ENCODE measurements around the gene PFKP.

The PFKP gene

DNA sequence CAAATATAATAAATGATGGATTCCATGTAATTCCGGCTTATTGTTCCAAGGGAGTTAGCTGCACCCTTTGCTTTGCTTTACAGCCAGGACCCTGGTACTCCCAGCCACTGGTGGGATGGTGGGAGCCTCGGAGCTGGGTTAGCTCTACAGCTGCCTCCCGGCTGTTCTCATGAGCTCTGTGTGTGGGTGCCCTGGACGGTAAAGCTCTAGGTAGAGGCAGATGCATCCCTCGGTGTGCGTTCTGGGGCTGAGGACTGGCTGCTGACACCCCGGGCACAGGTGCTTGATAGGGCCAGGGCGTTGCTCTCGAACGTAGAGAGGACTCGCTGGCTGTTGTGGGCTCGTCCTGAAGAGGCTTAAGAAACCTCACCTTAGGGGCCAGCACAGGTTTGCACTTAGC lies 50.1 kb downstream of the PFKP start:
- DNase-seq: no peak

DNA sequence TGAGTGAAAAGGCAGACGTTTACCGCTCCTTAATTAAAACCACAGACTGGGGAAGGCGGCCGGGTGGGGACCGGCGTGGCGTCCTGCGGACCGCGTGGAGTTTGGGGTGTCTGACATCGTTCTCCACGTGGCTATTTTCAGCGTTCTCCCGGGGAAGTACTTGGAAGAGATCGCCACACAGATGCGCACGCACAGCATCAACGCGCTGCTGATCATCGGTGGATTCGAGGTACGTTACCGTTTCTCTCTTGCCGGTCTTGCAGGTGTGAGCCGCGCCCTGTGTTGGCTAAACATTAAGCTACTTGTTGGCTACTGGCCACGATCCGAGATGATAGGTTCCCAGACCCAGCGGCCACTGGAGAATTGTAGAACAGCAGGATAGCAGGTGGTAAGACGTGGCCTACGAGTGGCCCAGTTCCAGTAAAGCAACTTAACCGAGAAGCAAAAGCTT lies 51.3 kb downstream of the PFKP start:
- DNase-seq: no peak

DNA sequence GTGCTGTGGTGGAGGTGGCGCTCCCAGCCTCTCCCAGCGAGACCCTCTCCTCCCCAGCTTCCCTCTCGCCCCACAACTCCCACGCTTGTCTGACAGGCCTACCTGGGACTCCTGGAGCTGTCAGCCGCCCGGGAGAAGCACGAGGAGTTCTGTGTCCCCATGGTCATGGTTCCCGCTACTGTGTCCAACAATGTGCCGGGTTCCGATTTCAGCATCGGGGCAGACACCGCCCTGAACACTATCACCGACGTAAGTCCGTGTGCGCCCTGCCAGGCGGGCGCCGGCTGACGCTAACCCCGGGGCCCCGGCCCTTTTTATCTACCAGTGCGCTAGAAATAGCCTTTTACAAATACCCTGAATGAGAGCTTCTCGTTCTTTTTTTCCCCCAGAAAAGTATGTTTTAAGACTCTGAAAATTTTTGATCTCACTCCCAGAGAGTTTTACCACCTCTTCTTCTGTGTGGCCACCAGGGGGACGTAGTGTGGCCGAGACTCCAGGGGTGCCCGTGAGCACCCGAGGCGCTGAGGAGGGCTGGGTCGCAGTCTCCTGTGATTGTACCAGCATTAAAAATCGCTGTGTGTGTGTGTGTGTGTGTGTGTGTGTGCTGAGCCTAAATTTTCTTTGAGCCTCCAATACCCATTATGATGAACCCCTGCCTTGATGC lies 52.6 kb downstream of the PFKP start:
- DNase-seq: no peak

DNA sequence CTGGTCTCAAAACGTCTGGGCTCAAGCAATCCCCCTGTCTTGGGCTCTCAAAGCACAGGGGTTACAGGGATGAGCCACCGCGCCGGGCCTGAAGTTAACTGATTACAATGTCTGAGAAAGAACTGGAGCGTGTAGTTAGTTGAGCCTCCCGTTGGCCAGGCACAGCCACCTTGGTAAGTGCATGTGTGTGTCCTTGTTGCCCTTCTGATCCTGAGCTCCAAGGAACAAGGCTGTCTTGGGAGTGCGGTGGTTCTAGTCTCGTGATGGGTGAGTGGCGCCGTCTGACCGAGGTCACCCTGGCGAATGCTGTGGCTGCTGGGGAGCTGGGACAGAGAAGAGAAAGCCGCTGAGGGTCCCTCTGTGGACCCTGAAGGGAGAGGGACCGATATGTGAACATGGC lies 54.7 kb downstream of the PFKP start:
- no peak for DNase-seq

DNA sequence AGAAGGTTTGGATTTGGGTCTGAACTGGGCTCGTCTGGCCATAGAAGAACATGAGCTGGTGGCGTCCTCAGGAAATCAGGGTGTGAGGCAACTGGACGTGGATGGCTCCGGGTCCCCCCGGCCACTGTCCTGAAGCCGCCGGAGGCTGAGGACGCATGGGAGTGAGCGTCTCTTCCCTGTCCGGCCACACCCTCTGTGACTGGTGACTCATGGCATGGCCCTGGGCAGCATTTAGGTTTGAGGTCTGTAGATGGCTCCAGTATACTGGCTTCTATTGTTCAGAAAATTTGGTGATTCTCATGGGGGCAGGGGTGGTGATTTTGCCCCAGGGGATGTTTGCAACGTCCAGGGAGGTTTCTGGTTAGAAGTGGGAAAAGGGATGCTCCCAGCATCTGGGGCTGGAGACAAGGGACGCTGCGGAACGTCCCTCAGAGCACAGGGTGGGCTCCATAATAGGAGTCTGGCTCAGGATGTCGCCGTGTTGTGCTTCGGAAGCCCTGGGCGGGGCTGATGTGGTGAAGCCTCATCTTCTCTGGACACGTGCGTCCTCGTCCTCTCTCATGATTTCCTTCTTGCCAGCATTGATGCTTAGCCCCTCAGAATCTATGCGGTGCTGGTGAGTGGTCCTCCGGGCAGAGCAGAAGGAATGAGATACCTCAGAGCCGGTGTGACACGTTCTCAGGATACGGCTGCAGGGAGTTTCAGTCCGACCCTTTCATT lies 55.3 kb downstream of the PFKP start:
- DNase-seq: no peak

DNA sequence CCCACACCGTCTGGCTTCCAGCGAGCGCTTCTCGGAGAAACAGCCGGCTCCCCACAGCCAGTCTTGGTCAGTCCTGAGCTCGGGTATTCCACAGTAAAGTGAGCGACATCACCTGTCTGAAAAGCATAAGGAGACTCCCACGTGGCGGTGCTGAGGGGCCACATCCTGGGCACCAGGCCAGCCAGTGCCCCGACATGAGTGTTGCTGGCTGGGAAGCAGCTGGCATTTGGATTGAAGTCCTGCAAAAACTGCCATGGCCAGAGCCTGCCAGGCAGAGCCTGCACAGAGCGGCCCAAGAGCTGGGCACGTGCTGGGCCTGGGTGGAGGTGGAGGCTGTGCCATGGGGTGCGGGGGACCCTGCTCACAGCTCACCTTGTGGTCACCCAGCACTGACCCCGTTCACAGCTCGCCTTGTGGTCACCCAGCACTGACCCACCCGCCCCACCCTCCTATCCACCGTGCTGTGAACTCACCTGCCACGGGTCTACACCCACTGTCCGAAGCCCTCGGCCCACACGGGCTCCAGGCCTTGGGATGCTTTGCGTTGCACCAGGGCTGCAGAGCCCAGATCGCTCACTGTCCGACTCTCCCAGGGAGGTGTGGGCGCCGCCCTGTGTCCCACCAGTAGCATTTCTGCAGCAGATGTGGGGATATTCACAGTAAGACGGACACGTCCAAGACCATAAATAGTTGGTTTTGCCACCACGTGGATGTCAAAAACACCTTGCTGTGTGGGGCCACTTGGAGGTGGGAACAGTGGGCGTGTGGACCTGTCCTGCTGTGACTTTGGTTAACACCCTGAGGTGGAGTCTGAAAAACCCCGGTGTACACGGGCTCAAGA lies 56.4 kb downstream of the PFKP start:
- DNase-seq: no peak

DNA sequence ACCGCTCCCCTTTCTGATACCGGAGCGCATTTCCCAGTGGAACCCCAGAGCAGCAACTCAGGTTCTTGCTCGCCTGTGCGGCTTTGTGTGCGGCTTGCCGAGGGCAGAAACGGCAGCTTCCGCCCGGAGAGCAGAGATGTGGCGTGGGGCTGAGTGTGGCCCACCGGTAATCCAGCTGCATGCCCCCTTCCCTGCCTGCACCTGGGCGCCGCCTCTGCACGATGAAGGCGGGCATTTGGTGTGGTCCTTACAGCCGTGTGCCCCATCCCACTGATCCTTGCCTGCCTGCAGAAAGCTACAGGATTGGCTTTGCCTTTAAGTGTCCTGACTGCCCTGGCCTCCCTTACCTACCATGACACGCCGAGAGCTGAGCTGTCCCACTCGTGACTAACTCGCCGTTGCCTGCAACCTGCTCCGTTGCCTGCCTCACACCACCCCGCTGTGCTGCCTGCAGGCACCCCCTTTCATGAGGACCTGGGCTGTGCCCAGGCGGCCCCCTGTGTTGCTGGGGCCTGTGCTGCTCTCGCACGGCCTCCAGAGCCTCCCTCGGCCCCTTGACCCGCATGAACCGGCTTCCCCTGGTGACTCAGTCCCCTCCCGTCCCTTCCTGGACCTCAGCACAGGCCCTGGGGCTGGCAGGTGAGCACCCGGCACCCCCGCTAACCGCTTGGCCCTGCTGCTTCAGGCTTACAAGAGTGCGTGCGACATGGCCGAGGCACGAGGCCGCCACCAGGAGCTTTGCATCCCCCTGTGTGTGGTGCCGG lies 57.2 kb downstream of the PFKP start:
- no peak for DNase-seq

DNA sequence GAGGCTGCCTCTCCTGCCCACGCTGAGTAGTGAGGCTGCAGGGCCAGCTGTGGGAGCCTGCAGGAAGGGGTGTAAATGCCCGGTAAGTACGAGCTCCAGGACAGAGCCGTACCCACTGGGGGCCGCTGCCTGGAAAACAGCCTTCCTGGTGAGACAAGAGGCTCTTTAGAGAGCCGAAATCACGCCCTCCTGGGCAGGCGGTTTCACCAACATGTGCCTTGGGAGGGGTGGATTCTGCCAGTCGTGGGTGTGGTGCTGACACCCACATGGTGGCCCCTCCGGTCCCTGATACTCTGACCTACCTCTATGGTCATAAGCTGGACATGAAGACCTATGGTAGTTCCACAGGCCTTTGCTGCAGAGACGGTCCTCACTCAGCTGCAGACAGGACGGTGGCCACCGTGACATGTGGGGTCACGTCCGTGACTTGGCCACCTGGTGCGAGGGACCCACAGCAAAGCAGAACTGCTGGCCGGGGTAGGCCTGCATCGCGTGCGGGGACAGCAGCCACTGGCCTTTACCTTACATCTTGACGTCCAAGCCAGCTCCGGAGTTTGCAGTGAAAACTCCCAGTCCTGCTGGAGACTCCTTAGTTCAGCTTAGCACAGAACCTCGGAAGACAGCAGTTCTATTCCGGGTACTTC lies 58.3 kb downstream of the PFKP start:
- DNase-seq: no peak

DNA sequence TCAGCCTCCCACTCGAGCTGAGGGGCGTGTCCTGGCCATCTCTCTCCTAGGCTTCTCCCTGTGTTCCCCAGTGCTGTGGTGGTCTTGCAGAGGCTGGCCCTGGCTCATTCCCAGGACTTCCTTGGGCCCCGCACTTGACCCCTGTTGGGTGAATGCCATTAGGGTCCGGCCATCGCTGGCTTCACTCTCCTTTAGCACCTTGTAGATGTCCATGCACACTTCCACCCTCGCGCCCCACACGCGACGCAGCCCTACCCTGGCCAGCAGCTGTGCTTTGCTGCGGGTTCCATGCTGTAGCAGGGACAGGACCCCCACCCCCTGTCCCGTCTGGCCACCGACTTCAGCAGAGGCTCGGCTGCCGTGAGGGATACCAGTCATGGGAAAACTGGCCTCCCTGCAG lies 58.9 kb downstream of the PFKP start:
- no peak for DNase-seq

DNA sequence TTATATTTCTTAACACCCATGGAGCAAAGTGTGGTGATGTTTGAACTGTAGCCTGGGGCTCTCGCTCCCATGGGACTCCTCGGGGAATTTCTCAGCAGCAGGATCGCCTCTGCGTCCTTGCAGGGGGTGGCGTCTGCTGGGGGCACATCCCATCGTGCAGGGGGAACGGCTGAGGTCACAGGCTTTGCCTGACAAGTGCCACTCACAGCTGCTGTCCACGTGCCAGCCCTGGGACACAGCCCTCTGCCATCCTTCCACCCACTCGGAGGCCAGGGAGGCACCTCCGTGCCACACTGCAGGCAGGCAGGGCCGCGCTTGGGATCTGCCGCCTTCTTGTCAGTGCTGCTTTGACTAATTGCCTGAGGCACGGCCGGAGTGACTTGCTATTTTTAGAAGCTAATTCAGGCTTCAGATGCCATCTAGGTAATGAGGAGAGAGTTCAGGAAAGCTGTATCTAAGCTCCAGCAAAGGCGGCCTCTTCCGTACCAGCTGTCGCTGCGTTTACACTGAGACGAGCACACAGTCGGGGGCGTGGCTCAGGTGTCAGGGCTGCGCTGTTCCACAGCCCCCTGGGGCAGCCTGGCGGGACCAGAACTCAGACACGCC lies 59.5 kb downstream of the PFKP start:
- no peak for DNase-seq

DNA sequence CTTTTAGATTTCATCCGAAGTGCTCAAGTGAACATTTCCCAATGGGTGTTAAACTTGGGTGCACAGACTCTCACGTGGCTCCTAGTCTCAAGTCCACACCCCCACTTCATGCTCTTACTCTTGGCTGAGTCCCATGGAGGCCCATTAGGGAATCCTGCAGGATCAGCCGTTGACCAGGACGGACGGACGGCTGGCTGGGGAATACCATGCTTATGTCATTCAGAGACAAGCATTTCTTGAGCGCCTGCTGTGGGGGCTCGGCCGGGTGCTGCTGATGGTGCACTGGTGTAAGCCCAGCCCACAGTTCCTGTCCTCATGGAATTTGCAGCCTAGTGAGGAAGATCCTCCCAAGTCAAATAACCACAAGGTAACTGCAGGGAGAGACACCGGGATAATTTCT lies 60.6 kb downstream of the PFKP start:
- DNase-seq: no peak

DNA sequence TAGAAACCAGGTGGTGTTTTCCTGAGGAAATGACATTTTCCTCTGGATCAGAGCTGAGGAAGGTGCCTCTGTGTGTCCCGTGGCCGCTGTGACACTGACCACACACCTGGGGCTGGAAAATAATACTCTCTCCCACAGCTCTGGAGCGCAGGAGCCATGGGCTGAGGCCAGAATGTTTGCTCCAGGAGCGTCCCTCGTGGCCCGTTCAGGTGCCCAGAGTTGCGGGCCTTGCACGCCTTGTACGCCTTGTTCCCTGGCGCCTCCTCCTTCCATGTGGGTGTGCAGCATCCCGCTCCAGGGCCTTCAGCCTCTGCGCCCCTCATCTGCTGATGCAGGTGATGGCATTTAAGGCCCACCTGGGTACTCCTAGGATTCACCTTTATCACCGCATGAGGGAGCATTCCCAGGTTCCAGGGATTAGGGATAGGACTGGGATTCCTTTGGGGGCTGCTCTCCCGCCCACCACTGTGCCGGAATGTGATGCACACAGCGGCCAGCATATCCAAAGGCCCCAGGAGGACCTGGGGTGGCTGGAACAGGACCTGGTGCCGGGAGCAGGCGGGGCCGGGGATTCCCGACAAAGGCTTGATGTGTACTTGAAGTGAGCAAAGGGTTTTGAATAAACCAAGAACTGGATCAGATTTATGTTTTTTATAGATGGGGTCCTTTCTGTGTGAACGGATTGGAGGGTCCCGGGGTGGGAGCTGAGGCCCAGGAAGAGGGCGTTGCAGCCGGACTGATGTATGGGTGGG lies 61.2 kb downstream of the PFKP start:
- no peak for DNase-seq

DNA sequence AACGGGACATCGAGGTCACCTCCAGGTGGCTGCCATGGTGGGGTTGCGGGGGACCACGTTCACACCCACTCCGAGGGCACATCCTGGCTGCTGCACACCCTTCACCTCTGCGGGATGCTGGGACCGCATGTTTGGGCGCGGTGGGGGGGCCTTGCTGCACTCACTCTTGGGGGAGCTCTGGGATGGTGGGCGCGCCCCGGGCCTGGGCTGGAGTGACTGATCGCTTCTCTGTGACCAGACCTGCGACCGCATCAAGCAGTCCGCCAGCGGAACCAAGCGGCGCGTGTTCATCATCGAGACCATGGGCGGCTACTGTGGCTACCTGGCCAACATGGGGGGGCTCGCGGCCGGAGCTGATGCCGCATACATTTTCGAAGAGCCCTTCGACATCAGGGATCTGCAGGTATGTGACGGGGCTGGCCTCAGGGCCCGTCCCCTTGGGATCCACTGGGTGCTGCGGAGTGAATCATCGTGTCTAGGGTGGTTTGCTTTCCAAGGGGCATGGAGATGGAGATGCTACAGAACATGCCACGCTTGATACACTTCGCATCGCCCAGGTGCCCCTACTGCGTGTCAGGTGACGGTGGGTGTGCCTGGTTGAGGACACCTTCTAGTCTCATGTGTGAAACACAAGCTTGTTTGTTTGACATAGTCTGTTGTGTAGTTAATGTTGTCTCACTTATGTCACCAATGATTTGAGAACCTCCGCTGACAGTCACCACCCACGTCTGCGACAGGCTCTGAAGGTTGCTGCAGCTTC lies 62.4 kb downstream of the PFKP start:
- DNase-seq: no peak

DNA sequence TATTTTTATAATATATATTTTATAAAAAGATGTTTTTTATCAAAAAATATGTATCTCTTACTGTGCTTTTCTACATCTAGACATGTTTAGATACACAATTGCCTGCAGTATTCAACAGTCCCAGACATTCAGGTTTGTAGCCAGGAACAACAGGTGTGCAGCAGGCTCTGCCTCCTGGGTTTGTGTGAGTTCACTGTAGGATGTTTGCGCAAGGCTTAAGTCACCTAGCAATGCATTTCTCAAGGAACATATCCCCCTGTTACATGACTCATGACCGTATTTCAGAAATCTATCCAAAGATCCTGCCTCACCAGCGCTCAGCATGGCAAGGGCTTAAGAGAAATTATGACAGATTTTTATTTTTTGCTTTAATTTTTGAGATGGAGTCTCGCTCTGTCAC lies 63.8 kb downstream of the PFKP start:
- DNase-seq: no peak

DNA sequence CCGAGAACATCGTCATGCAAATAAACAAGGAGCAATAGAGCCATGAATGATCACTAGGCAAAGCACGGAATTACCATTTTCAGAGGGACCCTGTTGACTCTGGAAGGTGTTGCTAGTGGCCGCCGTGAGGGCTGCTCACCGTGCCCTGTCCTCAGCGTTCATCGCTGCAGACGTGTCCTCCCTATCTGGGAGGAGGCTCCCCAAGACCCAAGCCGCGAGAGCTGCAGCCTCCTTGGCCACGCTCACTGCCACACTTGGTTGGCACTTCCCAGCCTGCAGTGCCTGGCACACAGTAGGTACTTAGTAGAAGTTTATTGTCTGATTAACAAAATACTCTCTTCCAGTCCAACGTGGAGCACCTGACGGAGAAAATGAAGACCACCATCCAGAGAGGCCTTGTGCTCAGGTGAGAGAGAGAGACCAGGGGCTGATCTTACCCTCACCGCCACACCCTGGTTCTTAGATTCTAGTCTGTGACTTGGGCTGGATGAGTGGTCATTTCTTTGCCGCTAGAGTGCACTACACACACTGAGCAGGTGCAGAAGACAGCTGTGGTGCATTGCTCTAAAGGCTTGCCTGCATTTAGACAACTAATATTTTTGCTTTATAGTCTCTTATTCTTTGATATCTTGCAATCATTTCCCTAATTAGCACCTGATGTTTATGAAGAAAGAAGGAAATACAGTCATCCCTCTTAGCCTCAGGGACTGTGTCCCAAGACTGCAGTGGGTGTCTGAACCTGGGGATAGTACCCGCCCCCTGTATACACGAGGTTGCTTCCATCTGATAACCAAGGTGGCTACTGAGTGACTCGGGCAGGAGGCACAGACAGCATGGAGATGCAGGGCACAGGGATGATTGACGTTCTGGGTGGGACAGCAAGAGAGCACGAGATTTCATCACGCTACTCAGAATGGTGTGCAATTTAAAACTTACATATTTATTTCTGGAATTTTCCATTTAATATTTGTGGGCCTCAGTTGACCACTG lies 65.0 kb downstream of the PFKP start:
- DNase-seq: no peak

DNA sequence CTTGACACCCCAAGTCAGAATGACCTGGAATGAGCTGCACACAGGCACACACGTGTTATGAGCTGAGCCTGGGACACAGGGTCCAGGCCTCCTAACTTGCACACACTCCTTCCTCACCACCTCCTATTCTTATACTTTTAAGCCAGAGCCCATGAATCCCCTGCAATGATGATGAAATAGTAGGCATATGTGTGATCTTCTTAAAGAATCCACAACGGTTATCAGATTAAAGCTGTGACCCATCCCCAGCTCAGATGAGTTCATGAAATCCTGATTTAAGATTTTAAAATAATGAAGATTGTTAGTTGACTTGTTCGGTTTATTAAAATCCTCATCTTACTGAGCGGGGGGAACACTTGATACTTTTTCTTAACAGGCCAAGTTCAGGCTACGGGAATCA lies 66.6 kb downstream of the PFKP start:
- no peak for DNase-seq

DNA sequence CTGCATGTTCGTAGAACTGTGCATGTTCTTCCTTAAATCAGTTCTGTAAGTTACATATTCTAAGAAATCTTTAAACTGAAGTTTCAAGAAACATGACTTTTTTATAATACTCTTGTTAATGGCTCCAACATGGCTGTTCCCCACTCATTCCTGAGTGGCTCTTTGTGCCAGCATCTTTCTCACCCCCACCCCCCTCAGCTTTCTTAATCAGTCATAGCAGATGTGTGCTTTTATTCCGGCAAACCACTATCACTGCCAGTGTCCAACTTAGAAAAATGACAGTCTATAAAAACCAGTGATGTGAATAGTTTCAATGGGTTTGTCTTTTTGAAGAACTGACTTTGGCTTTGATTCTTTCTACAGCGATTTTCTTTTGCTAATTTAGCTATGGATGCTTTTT lies 67.7 kb downstream of the PFKP start:
- DNase-seq: no peak

DNA sequence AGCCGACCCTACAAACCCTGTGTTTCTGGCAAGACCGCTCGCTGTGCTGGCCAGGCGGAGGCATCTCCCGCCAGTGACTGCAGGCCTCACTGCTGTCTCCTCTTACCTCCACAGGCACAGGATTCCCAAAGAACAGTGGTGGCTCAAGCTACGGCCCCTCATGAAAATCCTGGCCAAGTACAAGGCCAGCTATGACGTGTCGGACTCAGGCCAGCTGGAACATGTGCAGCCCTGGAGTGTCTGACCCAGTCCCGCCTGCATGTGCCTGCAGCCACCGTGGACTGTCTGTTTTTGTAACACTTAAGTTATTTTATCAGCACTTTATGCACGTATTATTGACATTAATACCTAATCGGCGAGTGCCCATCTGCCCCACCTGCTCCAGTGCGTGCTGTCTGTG lies 69.0 kb downstream of the PFKP start:
- DNase-seq: no peak

Data from kidney glomerular epithelial cell (primary cell).